ENCODE data around the gene TBC1D4. TPM values are rescaled to one million over a fixed set of nuclear protein-coding genes. Genes with fewer than 3 reads are reported as not detected.

Gene TBC1D4
- total RNA-seq, 1 experiment from 2014 or later: 15.1 TPM

- intact Hi-C loops (cut with micrococcal nuclease): loop anchor here (5.0 kb wide), 1 partner anchor 52 kb away; no protein-coding TSS in a partner anchor
- BruUV-seq (replicated peaks): no TSS peak
These were observed 63.0 kb downstream of the TBC1D4 start for GRCh38 chr13:75418997-75419396.

DNA sequence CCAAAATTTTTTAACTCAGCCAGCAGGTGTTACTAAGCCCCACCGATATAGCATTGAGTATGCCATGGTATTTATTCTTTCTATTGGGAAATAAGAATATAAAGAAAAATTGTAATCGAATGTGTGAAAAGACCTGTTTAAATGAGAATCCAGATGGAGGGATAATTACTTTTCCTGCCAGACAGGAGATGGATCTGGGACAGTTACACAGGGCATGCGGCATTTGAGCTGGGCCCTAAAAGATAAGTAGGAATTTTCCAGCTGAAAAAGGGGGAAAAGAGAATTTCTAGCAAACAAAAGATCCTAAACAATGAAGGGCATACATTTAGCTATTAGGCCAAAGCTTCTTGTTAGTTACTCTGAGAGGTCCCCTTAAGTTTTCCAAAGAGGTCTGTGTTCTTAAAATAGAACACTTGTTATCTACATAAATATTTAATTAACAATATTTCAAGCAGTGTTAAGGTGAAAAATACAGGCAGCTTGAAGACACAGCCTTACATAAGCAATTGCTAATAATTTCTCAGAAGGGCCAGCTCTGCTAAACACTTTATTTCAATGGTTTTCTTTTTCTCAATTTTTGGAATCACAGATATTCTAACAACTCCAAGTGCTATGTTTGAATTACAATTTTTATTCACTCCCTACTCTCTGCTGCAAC lies 63.7 kb downstream of the TBC1D4 start:
- BruUV-seq (replicated peaks): no TSS peak
- Histone ChIP-seq H2AFZ (ENCODE audit: low read length) (no peak overlapping the region), H3K36me3 (ENCODE audit: low read depth, low read length) (no peaks in the 10 kb centered on the region), H3F3A (ENCODE audit: low read length, unreplicated experiment) (peaks cover 2% of the 10 kb centered on the region), H3K4me2 (ENCODE audit: low read length) (no peak overlapping the region; the same call in 1 of the 2 replicates), H3K9me3 (ENCODE audit: low read length) (no peaks in the 10 kb centered on the region), H3K79me2 (ENCODE audit: low read length) (peaks cover 25% of the 10 kb centered on the region), H3K4me1 (ENCODE audit: insufficient read depth, low read length) (peaks cover 47% of the 10 kb centered on the region), H3K9ac (ENCODE audit: low read length) (no peak overlapping the region), H3K9me2 (replicated peaks; ENCODE audit: low read length) (no peaks in the 10 kb centered on the region), H3K4me3 (ENCODE audit: low read length) (no peak overlapping the region), H3K27me3 (ENCODE audit: low read length) (no peaks in the 10 kb centered on the region), H3K27ac (ENCODE audit: low read length) (no peak overlapping the region), H4K20me1 (ENCODE audit: low read length) (0 out of 2 replicates have a peak, but pooled peaks cover 3% of the 10 kb centered on the region)
- intact Hi-C loops (cut with micrococcal nuclease): loop anchor here (5.0 kb wide), 1 partner anchor 51 kb away; no protein-coding TSS in a partner anchor
- no peak for TF ChIP-seq CTCF (conservative IDR thresholded peaks at IDR 0.05; ENCODE audit: low read depth, low read length)
- no peak for TF ChIP-seq EZH2 (IDR thresholded peaks at IDR 0.05; ENCODE audit: low read length, unreplicated experiment)
- no peak for TF ChIP-seq EZH2phosphoT487 (IDR thresholded peaks at IDR 0.05; ENCODE audit: borderline replicate concordance, low read length)
- DNase-seq: no peak
- ChIA-PET CTCF (no interaction called here), POLR2A (ENCODE audit: unreplicated experiment) (no interaction called here)
- no peak for ATAC-seq

More at GRCh38 chr13:75418997-75419396, 63.0 kb downstream of the TBC1D4 start:
- TF ChIP-seq EZH2 (IDR thresholded peaks at IDR 0.05; ENCODE audit: low read length, unreplicated experiment): no peak
- Histone ChIP-seq H3K27ac (ENCODE audit: low read length) (no peak overlapping the region), H3K9ac (ENCODE audit: low read length) (no peak overlapping the region), H3F3A (ENCODE audit: low read length, unreplicated experiment) (peaks cover 2% of the 10 kb centered on the region), H3K36me3 (ENCODE audit: low read depth, low read length) (no peaks in the 10 kb centered on the region), H3K9me3 (ENCODE audit: low read length) (no peaks in the 10 kb centered on the region), H3K4me1 (ENCODE audit: insufficient read depth, low read length) (peaks cover 47% of the 10 kb centered on the region), H2AFZ (ENCODE audit: low read length) (no peak overlapping the region), H3K9me2 (replicated peaks; ENCODE audit: low read length) (no peaks in the 10 kb centered on the region), H4K20me1 (ENCODE audit: low read length) (0 out of 2 replicates have a peak, but pooled peaks cover 3% of the 10 kb centered on the region), H3K27me3 (ENCODE audit: low read length) (no peaks in the 10 kb centered on the region), H3K4me2 (ENCODE audit: low read length) (no peak overlapping the region), H3K79me2 (ENCODE audit: low read length) (peaks cover 19% of the 10 kb centered on the region), H3K4me3 (ENCODE audit: low read length) (no peak overlapping the region)
- ChIA-PET CTCF (no interaction called here), POLR2A (ENCODE audit: unreplicated experiment) (no interaction called here)
- DNase-seq: no peak
- no peak for ATAC-seq

- BruUV-seq (replicated peaks): no TSS peak
- Histone ChIP-seq H3K9me2 (replicated peaks; ENCODE audit: low read length) (no peaks in the 10 kb centered on the region), H3K4me3 (ENCODE audit: low read length) (no peak overlapping the region), H3K36me3 (ENCODE audit: low read depth, low read length) (no peaks in the 10 kb centered on the region), H3K9ac (ENCODE audit: low read length) (no peak overlapping the region), H3K27me3 (ENCODE audit: low read length) (no peaks in the 10 kb centered on the region), H3K27ac (ENCODE audit: low read length) (peak overlapping the region; percentile 74), H3K4me2 (ENCODE audit: low read length) (peak overlapping the region; percentile 69), H3F3A (ENCODE audit: low read length, unreplicated experiment) (peaks cover 2% of the 10 kb centered on the region), H3K4me1 (ENCODE audit: insufficient read depth, low read length) (peaks cover 50% of the 10 kb centered on the region), H4K20me1 (ENCODE audit: low read length) (0 out of 2 replicates have a peak, but pooled peaks cover 3% of the 10 kb centered on the region), H2AFZ (ENCODE audit: low read length) (no peak overlapping the region), H3K79me2 (ENCODE audit: low read length) (peaks cover 25% of the 10 kb centered on the region), H3K9me3 (ENCODE audit: low read length) (no peaks in the 10 kb centered on the region)
- intact Hi-C loops (cut with micrococcal nuclease): loop anchor here (2.0 to 5.0 kb wide), 2 partner anchors 50 to 65 kb away; partner anchors contain the start of gene TBC1D4
- DNase-seq (peak; percentile 83), ATAC-seq (peak; percentile 69)
- TF ChIP-seq EZH2 (IDR thresholded peaks at IDR 0.05; ENCODE audit: low read length, unreplicated experiment) (no peak), EZH2phosphoT487 (IDR thresholded peaks at IDR 0.05; ENCODE audit: borderline replicate concordance, low read length) (no peak), CTCF (conservative IDR thresholded peaks at IDR 0.05; ENCODE audit: low read depth, low read length) (no peak)
- ChIA-PET POLR2A (ENCODE audit: unreplicated experiment) (no interaction called here), CTCF (no interaction called here)
These were observed 64.3 kb downstream of the TBC1D4 start for GRCh38 chr13:75417656-75418055.
